Parietal lobe (tissue), 2 donors: ENCODE measurements around the gene NACAD. TPM values are rescaled to one million over a fixed set of nuclear protein-coding genes. Genes with fewer than 3 reads are reported as not detected.
A peak's percentile ranks its signal among the peaks of the same experiment; 100 is the strongest.

Source experiments
- small RNA-seq: library from RNA; depleted of rRNA; stranded (forward); fragments of <200 nt; gene quantifications from one replicate; pipeline ENCODE3, GENCODE V24; 2014; ENCODE audit warnings: low replicate concordance
- total RNA-seq: library from RNA; depleted of rRNA; stranded (reverse); fragments of >200 nt; gene quantifications from one replicate; pipeline ENCODE4 v1.2.3, GENCODE V29; 2014

NACAD gene
- 13.5 TPM for total RNA-seq

GRCh38 chr7:45088821-45089340 is at the start of gene NACAD:
NACAD (minus strand) TSS chr7:45088969; CDS start chr7:45088894, 75 bp downstream.

GRCh38 chr7:45111298-45112223 is 22.8 kb upstream of the NACAD start, which contains the start of gene TBRG4:
TBRG4 (minus strand) TSS chr7:45111697; CDS start chr7:45109237, 2,460 bp downstream.

Small RNA genes within 50 kb of the gene (small RNA-seq; reads per million reads assigned to genes)
- gene SNORA5A (3.5 reads per million, percentile 85 among the genes with 10 or more reads in this experiment), gene SNORA5B (not detected), gene SNORA5C (22.8 reads per million, percentile 92 among the genes with 10 or more reads in this experiment)

Other genes starting within 250 kb of the NACAD start
- gene H2AZ2, start 240.9 kb downstream of the NACAD start, total RNA-seq: 208 TPM
- gene PURB, start 203.4 kb downstream of the NACAD start, total RNA-seq: 42.6 TPM
- 0.63 TPM for gene MYO1G, start 110.0 kb downstream of the NACAD start, total RNA-seq
- 24.7 TPM for gene CCM2, start 88.8 kb downstream of the NACAD start, total RNA-seq
- 68.9 TPM for gene TBRG4, start 22.7 kb upstream of the NACAD start, total RNA-seq
- 8.1 TPM for gene RAMP3, start 68.8 kb upstream of the NACAD start, total RNA-seq